ENCODE data around the gene ZNF329. TPM values are rescaled to one million over a fixed set of nuclear protein-coding genes. Genes with fewer than 3 reads are reported as not detected.

Gene ZNF329
- total and polyA plus RNA-seq, 2 of the 13 experiments (the other 11 are each of a cell fraction or from before 2014, with no cell fraction given): 3.8 to 9.6 TPM

DNA sequence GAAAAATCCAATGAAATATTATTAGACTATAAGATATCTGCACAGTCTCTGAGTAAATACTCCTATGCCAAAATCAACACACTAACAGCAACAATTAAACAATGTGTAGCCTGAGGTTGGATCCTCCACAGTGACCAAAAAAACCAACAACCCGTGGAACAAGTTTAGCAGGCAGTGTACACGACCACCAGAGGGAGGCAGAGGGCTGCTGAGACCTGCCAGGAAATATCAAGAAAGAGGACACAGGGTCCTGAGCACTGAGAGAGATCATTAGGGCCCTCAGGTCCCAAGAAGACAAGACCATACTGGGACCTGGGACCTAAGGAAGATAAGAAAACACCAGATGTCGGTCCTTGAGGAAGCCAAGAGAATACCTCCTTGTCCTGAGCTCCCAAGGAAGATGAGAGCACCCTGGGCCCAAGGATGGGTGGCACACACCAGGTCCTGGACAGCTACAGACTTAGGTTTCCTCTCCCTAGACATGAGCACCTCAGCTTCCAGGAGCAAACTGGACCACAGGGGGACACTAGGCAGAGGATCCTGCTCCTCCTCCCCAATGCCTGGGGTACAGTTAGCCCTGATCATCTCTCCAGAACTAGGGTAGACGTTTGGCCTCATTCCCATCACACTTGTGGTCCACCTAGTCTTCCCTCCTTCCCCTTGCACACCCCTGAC is 31.4 kb upstream of the ZNF329 start:
- H3K9ac ChIP-seq (ENCODE audit: insufficient read depth, low read depth, low read length): peak overlapping the region; percentile 59
- in situ Hi-C loops (cut with HindIII; ENCODE audit: extremely low pct_ligation_motif_present, low pct_unique_long_range_greater_than_20kb): loop anchor here (5.0 kb wide), 1 partner anchor 125 kb away; the partner anchor contains the start of gene ERVK3-1
- no peak overlapping the region for H2AFZ ChIP-seq (ENCODE audit: low read length)
- 38% methylated on average over 4 of the region's 4 CpGs for WGBS (ENCODE audit: low lambda C conversion rate)
- H3K36me3 ChIP-seq (replicated peaks in 1 of 2; ENCODE audit: control insufficient read depth in 1 of 2, insufficient read depth in 2 of 2, low read length in 2 of 2): peaks cover 14 to 17% of the 10 kb centered on the region in 2 experiments
- ChIA-PET POLR2A (interaction anchor here (0.8 to 1.9 kb wide), 3 partner anchors 97 to 198 kb away, joined by 3 to 10 read pairs (median 4); partner anchors contain the start of genes ERVK3-1 and ZNF8), CTCF (ENCODE audit: low intra/inter-chr PET ratio, low total read pairs) (interaction anchor here (1.6 kb wide), 1 partner anchor 128 kb away, joined by 11 read pairs; no protein-coding TSS in a partner anchor)
- ATAC-seq (peak; percentile 35), DNase-seq (ENCODE audit: low spot score) (peak; percentile 71), FAIRE-seq (peak; percentile 76)
- H3K9me3 ChIP-seq (ENCODE audit: low read length): peaks cover 64% of the 10 kb centered on the region
- peak overlapping the region; percentile 100 for H3K27ac ChIP-seq (ENCODE audit: extremely low read length, insufficient read depth, low read length)
- H3K4me2 ChIP-seq (ENCODE audit: low read depth, low read length): peak overlapping the region; percentile 93
- peaks cover 10% of the 10 kb centered on the region for H3K79me2 ChIP-seq (ENCODE audit: insufficient read depth, low read length)
- BruUV-seq (replicated peaks): TSS peak; percentile 73
- peaks cover 12% of the 10 kb centered on the region for H3K4me1 ChIP-seq (ENCODE audit: insufficient read depth, low read length)
- H3K4me3 ChIP-seq (replicated peaks in 1 of 3; ENCODE audit: insufficient read depth in 1 of 3, low read depth in 2 of 3, low read length in 3 of 3): peak overlapping the region; percentile 61 to 88 (median 68)
- H4K20me1 ChIP-seq (ENCODE audit: insufficient read depth, low read length): no peaks in the 10 kb centered on the region
- intact Hi-C loops (cut with micrococcal nuclease; ENCODE audit: unreplicated experiment): loop anchor here (5.0 kb wide), 4 partner anchors 45 to 205 kb away; partner anchors contain the start of genes ERVK3-1, RPS5, ZNF544 and ZSCAN22
- H3K27me3 ChIP-seq (ENCODE audit: control insufficient read depth in 1 of 2, insufficient read depth in 2 of 2, low read length in 2 of 2): no peaks in the 10 kb centered on the region; a peak in 1 of 5 replicates
- TF ChIP-seq FOXA3 (CRISPR knock-in tag; IDR thresholded peaks at IDR 0.05) (peak; percentile 54), TIGD3 (CRISPR knock-in tag; IDR thresholded peaks at IDR 0.05; ENCODE audit: borderline replicate concordance) (no peak), ZNF263 (CRISPR knock-in tag; IDR thresholded peaks at IDR 0.05) (peak; percentile 46; the same call in 1 of the 2 replicates), SNAI1 (CRISPR knock-in tag; IDR thresholded peaks at IDR 0.05; ENCODE audit: borderline replicate concordance) (no peak), RAD21 (CRISPR knock-in tag; IDR thresholded peaks at IDR 0.05) (peak; percentile 65), ERF (CRISPR knock-in tag; IDR thresholded peaks at IDR 0.05) (no peak), JUNB (CRISPR knock-in tag; IDR thresholded peaks at IDR 0.05; ENCODE audit: borderline replicate concordance) (no peak), SIN3B (IDR thresholded peaks at IDR 0.05; ENCODE audit: low read length) (no peak), ZNF264 (CRISPR knock-in tag; IDR thresholded peaks at IDR 0.05) (no peak), ZNF564 (CRISPR knock-in tag; IDR thresholded peaks at IDR 0.05) (0 out of 2 replicates have a peak, but pooled peaks have one; percentile 13), MAZ (IDR thresholded peaks at IDR 0.05; ENCODE audit: borderline replicate concordance, low read depth, low read length) (no peak), MAZ (CRISPR knock-in tag; IDR thresholded peaks at IDR 0.05; ENCODE audit: low read depth) (peak; percentile 64; the same call in 1 of the 2 replicates), ZNF296 (CRISPR knock-in tag; conservative IDR thresholded peaks at IDR 0.05) (0 out of 2 replicates have a peak, but pooled peaks have one; percentile 41), ZNF274 (CRISPR knock-in tag; IDR thresholded peaks at IDR 0.05) (peak; percentile 27; the same call in 1 of the 2 replicates), ZFP1 (CRISPR knock-in tag; IDR thresholded peaks at IDR 0.05) (no peak), ZNF253 (CRISPR knock-in tag; IDR thresholded peaks at IDR 0.05; ENCODE audit: borderline replicate concordance) (peak; percentile 38; the same call in 1 of the 2 replicates), POLR2A (IDR thresholded peaks at IDR 0.05; ENCODE audit: insufficient read depth in 1 of 2, low read depth in 2 of 2, low read length in 2 of 2) (peak in 1 of 2 experiments; percentile 37; a peak in 1 of 4 replicates), NFKB2 (CRISPR knock-in tag; IDR thresholded peaks at IDR 0.05; ENCODE audit: borderline replicate concordance) (no peak), ZNF331 (CRISPR knock-in tag; IDR thresholded peaks at IDR 0.05) (0 out of 2 replicates have a peak, but pooled peaks have one; percentile 23)
- TF ChIP-seq, protein P1, sequence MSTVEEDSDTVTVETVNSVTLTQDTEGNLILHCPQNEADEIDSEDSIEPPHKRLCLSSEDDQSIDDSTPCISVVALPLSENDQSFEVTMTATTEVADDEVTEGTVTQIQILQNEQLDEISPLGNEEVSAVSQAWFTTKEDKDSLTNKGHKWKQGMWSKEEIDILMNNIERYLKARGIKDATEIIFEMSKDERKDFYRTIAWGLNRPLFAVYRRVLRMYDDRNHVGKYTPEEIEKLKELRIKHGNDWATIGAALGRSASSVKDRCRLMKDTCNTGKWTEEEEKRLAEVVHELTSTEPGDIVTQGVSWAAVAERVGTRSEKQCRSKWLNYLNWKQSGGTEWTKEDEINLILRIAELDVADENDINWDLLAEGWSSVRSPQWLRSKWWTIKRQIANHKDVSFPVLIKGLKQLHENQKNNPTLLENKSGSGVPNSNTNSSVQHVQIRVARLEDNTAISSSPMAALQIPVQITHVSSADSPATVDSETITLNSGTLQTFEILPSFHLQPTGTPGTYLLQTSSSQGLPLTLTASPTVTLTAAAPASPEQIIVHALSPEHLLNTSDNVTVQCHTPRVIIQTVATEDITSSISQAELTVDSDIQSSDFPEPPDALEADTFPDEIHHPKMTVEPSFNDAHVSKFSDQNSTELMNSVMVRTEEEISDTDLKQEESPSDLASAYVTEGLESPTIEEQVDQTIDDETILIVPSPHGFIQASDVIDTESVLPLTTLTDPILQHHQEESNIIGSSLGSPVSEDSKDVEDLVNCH (CRISPR knock-in tag; IDR thresholded peaks at IDR 0.05): 0 out of 2 replicates have a peak, but pooled peaks have one; percentile 18
